GM23248 (cell line): ENCODE data around the gene TP53RK.

ENCODE experiments used
- EZH2 ChIP-seq: fragments of 200-600 bp; sonication (generic); IDR thresholded peaks from 2 replicates; pipeline ENCODE4 v1.6.1; 2018; ENCODE audit warnings: antibody characterized with exemption, mild to moderate bottlenecking; ENCODE audit not compliant: insufficient read depth, poor library complexity, severe bottlenecking
- EZH2phosphoT487 ChIP-seq: fragments of 200-600 bp; sonication (generic); IDR thresholded peaks from 2 replicates; pipeline ENCODE4 v1.6.1; 2018; ENCODE audit warnings: antibody characterized with exemption, moderate library complexity, mild to moderate bottlenecking, low read depth; ENCODE audit not compliant: insufficient read depth

DNA sequence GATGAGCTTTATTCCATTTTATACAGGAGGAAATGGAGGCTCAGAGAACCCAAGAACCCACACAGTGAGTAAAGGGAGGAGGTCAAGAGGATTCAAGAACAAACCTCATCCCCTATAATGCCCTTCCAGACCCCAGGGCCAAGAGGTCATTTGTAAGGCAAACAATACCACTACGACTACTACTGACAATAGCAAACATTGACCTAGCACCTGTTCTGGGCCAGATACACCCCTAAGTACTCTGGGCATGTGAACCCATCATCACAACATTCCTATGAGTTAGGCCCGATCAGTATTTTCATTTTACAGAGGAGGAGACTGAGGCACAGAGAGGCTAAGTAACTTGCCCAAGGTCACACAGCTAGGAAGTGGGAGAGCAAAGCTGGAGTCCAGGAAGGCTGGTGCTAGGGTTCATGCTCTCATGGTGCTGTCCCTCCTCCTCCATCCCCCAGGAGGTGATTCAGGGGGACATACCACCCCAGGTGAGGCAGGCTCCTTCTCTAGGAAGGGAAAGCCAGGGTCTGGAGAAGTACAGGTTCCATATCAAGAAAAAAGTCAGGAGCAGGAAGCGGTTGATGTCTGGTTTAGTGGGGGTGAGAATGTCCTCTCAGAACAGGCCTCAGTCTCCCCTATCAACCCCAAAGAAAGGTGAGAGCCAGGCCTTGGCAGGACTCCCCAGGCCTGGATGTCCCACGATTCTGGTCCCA is 51.7 kb downstream of the TP53RK start:
- no peak for TF ChIP-seq EZH2
- TF ChIP-seq EZH2phosphoT487 = no peak
